GM12891 (cell line): ENCODE data around the gene NGEF.

Experiments
- POLR2AphosphoS5 ChIP-seq: IDR thresholded peaks from 2 replicates; pipeline ENCODE4 v1.6.1; 2011; ENCODE audit warnings: low read depth, low read length, control low read depth
- POU2F2 ChIP-seq: IDR thresholded peaks from 2 replicates; pipeline ENCODE4 v1.6.1; 2011; ENCODE audit warnings: low read depth, mild to moderate bottlenecking, control low read depth, low read length, moderate library complexity

DNA sequence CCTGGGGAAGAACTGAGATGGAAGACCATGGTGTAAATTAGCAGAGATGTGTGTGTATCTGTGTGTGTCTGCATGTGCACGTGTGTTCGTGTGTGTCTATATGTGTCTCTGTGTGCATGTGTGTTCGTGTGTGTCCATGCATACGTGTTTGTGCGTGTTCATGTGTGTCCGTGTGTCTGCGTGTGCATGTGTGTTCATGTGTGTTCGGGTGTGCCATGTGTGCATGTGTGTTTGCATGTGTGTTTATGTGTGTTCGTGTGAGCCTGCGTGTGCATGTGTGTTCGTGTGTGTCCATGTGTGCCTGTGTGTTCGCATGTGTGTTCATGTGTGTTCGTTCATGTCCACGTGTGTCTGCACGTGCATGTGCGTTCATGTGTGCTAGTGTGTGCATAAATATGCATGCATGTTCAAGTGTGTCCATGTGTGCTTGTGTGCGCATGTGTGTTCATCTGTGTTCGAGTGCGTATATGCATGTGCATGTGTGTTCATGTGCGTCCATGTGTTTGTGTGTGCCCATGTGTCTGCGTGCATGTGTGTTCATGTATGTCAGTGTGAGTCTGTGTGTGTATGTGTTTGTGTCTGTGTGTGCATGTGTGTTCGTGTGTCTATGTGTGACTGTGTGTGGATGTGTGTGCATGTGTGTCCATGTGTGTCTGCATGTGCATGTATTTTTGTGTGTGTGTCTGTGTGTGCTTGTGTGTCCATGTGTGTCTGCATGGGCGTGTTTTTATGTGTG, 22.5 kb upstream of the NGEF start:
- TF ChIP-seq POLR2AphosphoS5 (no peak), POU2F2 (no peak)
